Measurements from ENCODE around the gene C3orf20.

C3orf20 gene

GRCh38 chr3:14772533-14773138 is 97.7 kb downstream of the C3orf20 start:
- Histone ChIP-seq H3K4me3 (no peak overlapping the region), H3K27ac (no peak overlapping the region), H3K27me3 (no peaks in the 10 kb centered on the region), H3K9me3 (no peaks in the 10 kb centered on the region), H3K4me1 (no peaks in the 10 kb centered on the region), H3K36me3 (no peaks in the 10 kb centered on the region)
- intact Hi-C loops (cut with DNase I; ENCODE audit: low total_unique reads) = no loop called here
- peak in 1 of 2 donors; percentile 46 for DNase-seq
- TF ChIP-seq CTCF (IDR thresholded peaks at IDR 0.05) = no peak

- H3K4me1 ChIP-seq = no peaks in the 10 kb centered on the region
- H3K36me3 ChIP-seq = no peaks in the 10 kb centered on the region
- H3K9me3 ChIP-seq = peaks cover 0 to 5% (median 4%) of the 10 kb centered on the region in 3 donors
- no peaks in the 10 kb centered on the region for H3K27me3 ChIP-seq
- no peak for DNase-seq
- H3K27ac ChIP-seq = no peak overlapping the region
- no peak for TF ChIP-seq CTCF (IDR thresholded peaks at IDR 0.05)
- intact Hi-C loops (cut with DNase I; ENCODE audit: low total_unique reads) = no loop called here
- no peak overlapping the region for H3K4me3 ChIP-seq
Measured at GRCh38 chr3:14773281-14773680, 98.3 kb downstream of the C3orf20 start.

- peak in 1 of 2 donors; percentile 48 for DNase-seq
- intact Hi-C loops (cut with DNase I; ENCODE audit: low total_unique reads) = no loop called here
Measured at GRCh38 chr3:14773691-14774128, 98.8 kb downstream of the C3orf20 start.

GRCh38 chr3:14774431-14774830 is 99.5 kb downstream of the C3orf20 start:
- DNase-seq = peak in 1 of 2 donors; percentile 43
- H3K27ac ChIP-seq = no peak overlapping the region
- intact Hi-C loops (cut with DNase I; ENCODE audit: low total_unique reads) = no loop called here
- no peaks in the 10 kb centered on the region for H3K36me3 ChIP-seq
- peaks cover 1 to 16% (median 9%) of the 10 kb centered on the region in 3 donors for H3K9me3 ChIP-seq
- no peak overlapping the region for H3K4me3 ChIP-seq
- H3K4me1 ChIP-seq = no peaks in the 10 kb centered on the region
- no peak for TF ChIP-seq CTCF (IDR thresholded peaks at IDR 0.05)
- H3K27me3 ChIP-seq = no peaks in the 10 kb centered on the region

More at GRCh38 chr3:14773691-14774128, 98.8 kb downstream of the C3orf20 start:
- Histone ChIP-seq H3K9me3 (peaks cover 0 to 9% (median 6%) of the 10 kb centered on the region in 3 donors), H3K4me3 (no peak overlapping the region), H3K27ac (no peak overlapping the region), H3K4me1 (no peaks in the 10 kb centered on the region), H3K27me3 (no peaks in the 10 kb centered on the region), H3K36me3 (no peaks in the 10 kb centered on the region)
- TF ChIP-seq CTCF (IDR thresholded peaks at IDR 0.05) = no peak

GRCh38 chr3:14775011-14775410 is 100.1 kb downstream of the C3orf20 start:
- no peaks in the 10 kb centered on the region for H3K4me1 ChIP-seq
- intact Hi-C loops (cut with DNase I; ENCODE audit: low total_unique reads) = no loop called here
- peak in 1 of 2 donors; percentile 37 for DNase-seq
- no peaks in the 10 kb centered on the region for H3K27me3 ChIP-seq
- no peak for TF ChIP-seq CTCF (IDR thresholded peaks at IDR 0.05)
- H3K27ac ChIP-seq = no peak overlapping the region
- H3K36me3 ChIP-seq = no peaks in the 10 kb centered on the region
- H3K9me3 ChIP-seq = peaks cover 4 to 19% (median 10%) of the 10 kb centered on the region in 3 donors
- no peak overlapping the region for H3K4me3 ChIP-seq

All from tibial artery (tissue), 4 donors.